Natural killer cell (primary cell): ENCODE measurements around the gene SYNPO. TPM values are rescaled to one million over a fixed set of nuclear protein-coding genes. Genes with fewer than 3 reads are reported as not detected.

Experiments
- ATAC-seq, 3 donors: fragments of 150-1000 bp in 2 of 3; fragments of 200-7000 bp in 1 of 3; cut with Tn5 transposase; 1 replicate in 1 of 3; 2 replicates in 2 of 3; pipeline ENCODE4 v1.10.0; 2021; ENCODE audit warnings: mild to moderate bottlenecking in 2 of 3, moderate library complexity in 2 of 3
- DNase-seq, 2 donors: peaks; one replicate each; pipeline versions ENCODE4 v3.0.0 to v3.0.0-alpha.2; 2013 to 2021; ENCODE audit warnings: mixed read lengths in 1 of 2
- H3K27ac ChIP-seq: one replicate; pipeline ENCODE4 v1.5.1; 2013; ENCODE audit warnings: mild to moderate bottlenecking, low read length
- H3K27me3 ChIP-seq: one replicate; pipeline ENCODE4 v1.6.1; 2013; ENCODE audit warnings: low read length; ENCODE audit not compliant: control insufficient read depth, insufficient read depth
- H3K36me3 ChIP-seq: one replicate; pipeline ENCODE4 v1.6.1; 2013; ENCODE audit warnings: low read length; ENCODE audit not compliant: control insufficient read depth, insufficient read depth
- H3K4me1 ChIP-seq: one replicate; pipeline ENCODE4 v1.6.1; 2013; ENCODE audit warnings: low read length; ENCODE audit not compliant: control insufficient read depth, insufficient read depth
- H3K4me3 ChIP-seq: one replicate; pipeline ENCODE4 v1.5.1; 2013; ENCODE audit warnings: low read length
- H3K9me3 ChIP-seq: one replicate; pipeline ENCODE4 v1.6.1; 2013; ENCODE audit warnings: low read length; ENCODE audit not compliant: control insufficient read depth, insufficient read depth
- H3K27ac Mint-ChIP-seq, 2 donors: one replicate each; pipeline ENCODE4 v1.8.0; 2022; ENCODE audit warnings: mild to moderate bottlenecking in 2 of 2, mixed read lengths in 2 of 2, moderate library complexity in 1 of 2
- H3K27me3 Mint-ChIP-seq, 2 donors: one replicate each; pipeline ENCODE4 v1.8.0; 2022; ENCODE audit warnings: low read depth in 2 of 2, mixed read lengths in 2 of 2
- H3K36me3 Mint-ChIP-seq: one replicate; pipeline ENCODE4 v1.8.0; 2022; ENCODE audit warnings: mixed read lengths
- H3K4me1 Mint-ChIP-seq, 2 donors: one replicate each; pipeline ENCODE4 v1.8.0; 2022; ENCODE audit warnings: mixed read lengths in 2 of 2
- H3K4me3 Mint-ChIP-seq: one replicate; pipeline ENCODE4 v1.8.0; 2022; ENCODE audit warnings: mild to moderate bottlenecking, moderate library complexity, mixed read lengths
- H3K9me3 Mint-ChIP-seq, 2 donors: one replicate each; pipeline ENCODE4 v1.8.0; 2022; ENCODE audit warnings: mixed read lengths in 2 of 2
- WGBS: methylation state at CpG from one replicate; pipeline ENCODE4 v1.1.7; 2013; ENCODE audit warnings: missing lambda C conversion rate; ENCODE audit not compliant: insufficient coverage; 5-methylcytosine and 5-hydroxymethylcytosine counted together
- intact Hi-C: fragments of 100-400 bp; cut with micrococcal nuclease; formaldehyde crosslinking; loops from one replicate; pipeline ENCODE4 v1.14.2; 2022
- total RNA-seq, 4 donors: library from RNA; stranded (reverse); fragments of 120-200 nt in 1 of 4; gene quantifications; one replicate each; pipeline versions ENCODE4 v1.2.3 to v1.2.4, GENCODE V29; 2013 to 2022
- TF ChIP-seq, protein P1 (sequence below): fragments of 200-600 bp; IDR thresholded peaks from one replicate; pipeline ENCODE4 v1.8.0; 2022; ENCODE audit warnings: antibody characterized with exemption

Gene SYNPO
- total RNA-seq, 3 donors from 2014 or later (not counting 1 experiment from before 2014, with no cell fraction given): 0.16 to 0.48 TPM; not detected in 1

GRCh38 chr5:150622157-150622556 is 18.3 kb upstream of the SYNPO start:
- no peak overlapping the region for H3K4me3 Mint-ChIP-seq
- DNase-seq: no peak
- ATAC-seq: no peak
- Histone ChIP-seq H3K27ac (no peak overlapping the region), H3K4me3 (no peak overlapping the region), H3K36me3 (no peaks in the 10 kb centered on the region), H3K27me3 (peaks cover 10% of the 10 kb centered on the region), H3K9me3 (no peaks in the 10 kb centered on the region), H3K4me1 (peaks cover 14% of the 10 kb centered on the region)
- WGBS: 92% methylated on average over 2 of the region's 2 CpGs
- H3K27ac Mint-ChIP-seq: no peak overlapping the region
- intact Hi-C loops: no loop called here
- H3K27me3 Mint-ChIP-seq: peaks cover 15 to 21% of the 10 kb centered on the region in 2 donors
- peaks cover 8% of the 10 kb centered on the region in 2 donors for H3K4me1 Mint-ChIP-seq
- TF ChIP-seq, protein P1, sequence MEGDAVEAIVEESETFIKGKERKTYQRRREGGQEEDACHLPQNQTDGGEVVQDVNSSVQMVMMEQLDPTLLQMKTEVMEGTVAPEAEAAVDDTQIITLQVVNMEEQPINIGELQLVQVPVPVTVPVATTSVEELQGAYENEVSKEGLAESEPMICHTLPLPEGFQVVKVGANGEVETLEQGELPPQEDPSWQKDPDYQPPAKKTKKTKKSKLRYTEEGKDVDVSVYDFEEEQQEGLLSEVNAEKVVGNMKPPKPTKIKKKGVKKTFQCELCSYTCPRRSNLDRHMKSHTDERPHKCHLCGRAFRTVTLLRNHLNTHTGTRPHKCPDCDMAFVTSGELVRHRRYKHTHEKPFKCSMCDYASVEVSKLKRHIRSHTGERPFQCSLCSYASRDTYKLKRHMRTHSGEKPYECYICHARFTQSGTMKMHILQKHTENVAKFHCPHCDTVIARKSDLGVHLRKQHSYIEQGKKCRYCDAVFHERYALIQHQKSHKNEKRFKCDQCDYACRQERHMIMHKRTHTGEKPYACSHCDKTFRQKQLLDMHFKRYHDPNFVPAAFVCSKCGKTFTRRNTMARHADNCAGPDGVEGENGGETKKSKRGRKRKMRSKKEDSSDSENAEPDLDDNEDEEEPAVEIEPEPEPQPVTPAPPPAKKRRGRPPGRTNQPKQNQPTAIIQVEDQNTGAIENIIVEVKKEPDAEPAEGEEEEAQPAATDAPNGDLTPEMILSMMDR: no peak
- no peaks in the 10 kb centered on the region for H3K9me3 Mint-ChIP-seq
- H3K36me3 Mint-ChIP-seq: no peaks in the 10 kb centered on the region

DNA sequence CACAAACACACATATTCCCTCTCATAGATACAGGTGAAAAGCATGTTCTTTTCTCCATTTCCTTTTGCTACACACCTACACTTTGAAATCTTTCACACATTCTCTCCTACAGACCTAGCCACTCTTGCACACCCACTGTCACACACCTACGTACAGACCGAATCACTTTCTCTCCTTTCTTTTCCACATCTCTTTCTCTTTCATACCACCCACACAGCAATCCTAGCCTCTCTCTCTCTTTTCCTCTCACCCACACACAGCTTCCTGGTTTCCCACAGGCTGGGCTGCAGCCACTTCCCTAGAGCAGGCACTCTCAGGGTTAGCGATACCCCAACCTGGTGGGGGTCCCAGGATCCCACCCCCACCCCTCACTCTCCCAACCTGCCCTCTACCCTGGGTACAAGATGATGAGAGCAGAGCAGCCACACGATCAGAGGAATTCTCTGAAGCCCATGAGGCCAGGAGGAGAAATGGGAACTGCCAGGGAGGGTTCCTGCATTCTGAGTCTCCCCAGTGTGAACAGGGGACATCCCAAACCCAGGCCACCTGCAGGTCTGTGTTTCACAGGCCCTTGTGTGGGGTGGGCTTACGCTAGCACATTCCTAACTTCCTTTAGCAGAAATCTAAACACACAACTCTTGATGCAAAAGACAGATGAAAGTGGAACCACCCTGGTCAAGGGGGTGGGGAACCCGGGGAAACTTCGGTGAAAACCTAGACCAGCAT is 17.1 kb upstream of the SYNPO start:
- Mint-ChIP-seq H3K27ac (no peak overlapping the region), H3K4me1 (peaks cover 8% of the 10 kb centered on the region in 2 donors), H3K36me3 (no peaks in the 10 kb centered on the region), H3K27me3 (peaks cover 18 to 27% of the 10 kb centered on the region in 2 donors), H3K4me3 (no peak overlapping the region), H3K9me3 (no peaks in the 10 kb centered on the region)
- ATAC-seq (no peak), DNase-seq (peak in 1 of 2 donors; percentile 7)
- H3K4me1 ChIP-seq: peaks cover 14% of the 10 kb centered on the region
- TF ChIP-seq, protein P1: no peak
- no peak overlapping the region for H3K27ac ChIP-seq
- H3K4me3 ChIP-seq: no peak overlapping the region
- H3K9me3 ChIP-seq: no peaks in the 10 kb centered on the region
- WGBS: 46% methylated on average over 6 of the region's 7 CpGs
- peaks cover 10% of the 10 kb centered on the region for H3K27me3 ChIP-seq
- intact Hi-C loops: no loop called here
- H3K36me3 ChIP-seq: no peaks in the 10 kb centered on the region

- no peak overlapping the region for H3K27ac ChIP-seq
These were observed 16.6 kb upstream of the SYNPO start for GRCh38 chr5:150623878-150624216.

More at GRCh38 chr5:150623878-150624216, 16.6 kb upstream of the SYNPO start:
- Mint-ChIP-seq H3K4me3 (peak overlapping the region; percentile 83), H3K4me1 (peaks cover 8% of the 10 kb centered on the region in 2 donors), H3K27ac (peak overlapping the region in 1 of 2 donors; percentile 33), H3K9me3 (no peaks in the 10 kb centered on the region), H3K27me3 (peaks cover 18 to 27% of the 10 kb centered on the region in 2 donors), H3K36me3 (no peaks in the 10 kb centered on the region)
- Histone ChIP-seq H3K36me3 (no peaks in the 10 kb centered on the region), H3K27me3 (peaks cover 10% of the 10 kb centered on the region), H3K4me3 (no peak overlapping the region), H3K4me1 (peaks cover 14% of the 10 kb centered on the region), H3K9me3 (no peaks in the 10 kb centered on the region)
- TF ChIP-seq, protein P1: no peak
- ATAC-seq (no peak), DNase-seq (no peak)
- intact Hi-C loops: no loop called here
- 67% methylated on average over 5 of the region's 5 CpGs for WGBS
